IMR-90 (cell line): Measurements from ENCODE around the gene SORD. TPM values are rescaled to one million over a fixed set of nuclear protein-coding genes. Genes with fewer than 3 reads are reported as not detected.

ENCODE experiments used
- ATAC-seq: fragments of 200-7000 bp; cut with Tn5 transposase; 2 replicates; pipeline ENCODE4 v1.9.1; 2020; ENCODE audit warnings: low read depth, mild to moderate bottlenecking, moderate library complexity
- BruUV-seq: library from RNA; stranded (reverse); fragments of 400-500 nt; replicated peaks from 2 replicates; lab custom pipeline; 2021; lab: Mats Ljungman, UMichigan
- CTCF ChIA-PET: fragments of 300-600 bp; formaldehyde crosslinking; extraction: SDS; loops from one replicate; lab custom pipeline; 2021; ENCODE audit warnings: antibody characterized with exemption; lab: Yijun Ruan, JAX
- POLR2A ChIA-PET: fragments of 300-600 bp; sonication (Branson Sonifier 250); formaldehyde crosslinking; loops from one replicate; lab custom pipeline; 2022; ENCODE audit warnings: antibody characterized with exemption; ENCODE audit not compliant: unreplicated experiment; lab: Charles Lee
- DNase-seq: peaks from one replicate; pipeline ENCODE4 v3.0.0; 2013
- H2AFZ ChIP-seq: replicated peaks from 2 replicates; pipeline ENCODE3; 2013; ENCODE audit warnings: low read length, mild to moderate bottlenecking; ENCODE audit not compliant: poor library complexity
- H2AK5ac ChIP-seq: 2 replicates; pipeline ENCODE4 v1.6.1; 2013; ENCODE audit warnings: low read depth, low read length, inconsistent platforms
- H2AK9ac ChIP-seq: replicated peaks from 2 replicates; pipeline ENCODE3; 2013; ENCODE audit warnings: mild to moderate bottlenecking, low read depth, low read length, moderate library complexity; ENCODE audit not compliant: poor library complexity
- H2BK120ac ChIP-seq: 2 replicates; pipeline ENCODE4 v1.6.1; 2013; ENCODE audit warnings: low read depth, low read length, inconsistent platforms
- H2BK15ac ChIP-seq: 3 replicates; pipeline ENCODE4 v1.6.1; 2013; ENCODE audit warnings: low read depth, low read length, inconsistent platforms
- H2BK20ac ChIP-seq: 2 replicates; pipeline ENCODE4 v1.6.1; 2013; ENCODE audit warnings: low read depth, mild to moderate bottlenecking, inconsistent platforms, low read length, moderate library complexity
- H2BK5ac ChIP-seq: 2 replicates; pipeline ENCODE4 v1.6.1; 2013; ENCODE audit warnings: mild to moderate bottlenecking, low read depth, low read length, inconsistent platforms; ENCODE audit not compliant: poor library complexity, severe bottlenecking
- H3K14ac ChIP-seq: replicated peaks from 2 replicates; pipeline ENCODE4 v1.6.1; 2013; ENCODE audit warnings: low read depth, low read length, inconsistent platforms
- H3K18ac ChIP-seq: 2 replicates; pipeline ENCODE4 v1.6.1; 2013; ENCODE audit warnings: low read depth, low read length, control low read depth
- H3K23ac ChIP-seq: 2 replicates; pipeline ENCODE4 v1.6.1; 2013; ENCODE audit warnings: low read depth, low read length, inconsistent platforms
- H3K27ac ChIP-seq: 2 replicates; pipeline ENCODE4 v1.5.1; 2013; ENCODE audit warnings: mild to moderate bottlenecking, control low read depth, low read length; ENCODE audit not compliant: insufficient read depth
- H3K27me3 ChIP-seq: 2 replicates; pipeline ENCODE4 v1.6.1; 2013; ENCODE audit warnings: low read length; ENCODE audit not compliant: control insufficient read depth, insufficient read depth
- H3K36me3 ChIP-seq: 2 replicates; pipeline ENCODE4 v1.6.1; 2013; ENCODE audit warnings: low read length, mixed read lengths; ENCODE audit not compliant: control insufficient read depth, insufficient read depth
- H3K4ac ChIP-seq: 2 replicates; pipeline ENCODE4 v1.6.1; 2013; ENCODE audit warnings: low read depth, low read length, inconsistent platforms
- H3K4me1 ChIP-seq: 2 replicates; pipeline ENCODE4 v1.6.1; 2013; ENCODE audit warnings: low read length, mixed read lengths; ENCODE audit not compliant: control insufficient read depth, insufficient read depth
- H3K4me2 ChIP-seq: 2 replicates; pipeline ENCODE4 v1.6.1; 2013; ENCODE audit warnings: low read depth, mild to moderate bottlenecking, control low read depth, low read length, moderate library complexity
- H3K4me3 ChIP-seq: 2 replicates; pipeline ENCODE4 v1.5.1; 2013; ENCODE audit warnings: low read depth, mild to moderate bottlenecking, control low read depth, low read length, moderate library complexity; ENCODE audit not compliant: insufficient read depth
- H3K56ac ChIP-seq: 2 replicates; pipeline ENCODE4 v1.6.1; 2013; ENCODE audit warnings: low read length, inconsistent platforms; ENCODE audit not compliant: insufficient read depth; ENCODE audit errors: extremely low read depth
- H3K79me1 ChIP-seq, 2 experiments: 2 replicates each; pipeline ENCODE4 v1.6.1; 2013; ENCODE audit warnings: low read length in 2 of 2, inconsistent platforms in 1 of 2, low read depth in 1 of 2
- H3K9ac ChIP-seq: 2 replicates; pipeline ENCODE4 v1.6.1; 2013; ENCODE audit warnings: low read depth, low read length, control low read depth
- H3K9me1 ChIP-seq: 2 replicates; pipeline ENCODE4 v1.6.1; 2013; ENCODE audit warnings: low read length, inconsistent platforms; ENCODE audit not compliant: insufficient read depth
- H3K9me3 ChIP-seq: 2 replicates; pipeline ENCODE4 v1.6.1; 2013; ENCODE audit warnings: low read length; ENCODE audit not compliant: control insufficient read depth, insufficient read depth
- H4K20me1 ChIP-seq: 2 replicates; pipeline ENCODE4 v1.6.1; 2013; ENCODE audit warnings: low read length, inconsistent platforms; ENCODE audit not compliant: insufficient read depth
- H4K5ac ChIP-seq: 2 replicates; pipeline ENCODE4 v1.6.1; 2013; ENCODE audit warnings: mild to moderate bottlenecking, low read depth, low read length, control low read depth
- H4K8ac ChIP-seq, 2 experiments: 2 replicates each; pipeline ENCODE4 v1.6.1; 2013; ENCODE audit warnings: low read depth in 2 of 2, low read length in 2 of 2, control low read depth in 1 of 2, inconsistent platforms in 1 of 2
- H4K91ac ChIP-seq: 2 replicates; pipeline ENCODE4 v1.6.1; 2013; ENCODE audit warnings: low read depth, low read length, inconsistent platforms; ENCODE audit not compliant: insufficient read depth
- BHLHE40 ChIP-seq: fragments of 150-350 bp; IDR thresholded peaks from 2 replicates; pipeline ENCODE4 v1.6.1; 2016; ENCODE audit warnings: mild to moderate bottlenecking, low read depth, low read length
- CEBPB ChIP-seq: IDR thresholded peaks from 2 replicates; pipeline ENCODE4 v1.6.1; 2012; ENCODE audit warnings: low read depth, low read length, improper control_type of control experiment
- CHD1 ChIP-seq: IDR thresholded peaks from 2 replicates; pipeline ENCODE4 v1.6.1; 2012; ENCODE audit warnings: low read depth, low read length, improper control_type of control experiment
- CTCF ChIP-seq: conservative IDR thresholded peaks from 2 replicates; pipeline ENCODE4 v1.5.1; 2012; ENCODE audit warnings: mild to moderate bottlenecking, low read depth, low read length, improper control_type of control experiment
- FOS ChIP-seq: fragments of 150-350 bp; IDR thresholded peaks from 2 replicates; pipeline ENCODE4 v1.6.1; 2016; ENCODE audit warnings: low read depth, low read length
- MAFK ChIP-seq: IDR thresholded peaks from 2 replicates; pipeline ENCODE4 v1.6.1; 2012; ENCODE audit warnings: low read depth, low read length, improper control_type of control experiment
- MAZ ChIP-seq: IDR thresholded peaks from 2 replicates; pipeline ENCODE4 v1.6.1; 2012; ENCODE audit warnings: low read depth, mild to moderate bottlenecking, low read length, improper control_type of control experiment, moderate library complexity, borderline replicate concordance
- MXI1 ChIP-seq: IDR thresholded peaks from 2 replicates; pipeline ENCODE4 v1.6.1; 2012; ENCODE audit warnings: low read depth, mild to moderate bottlenecking, low read length, moderate library complexity, borderline replicate concordance
- NFE2L2 ChIP-seq: fragments of 150-350 bp; IDR thresholded peaks from 2 replicates; pipeline ENCODE4 v1.6.1; 2016; ENCODE audit warnings: low read depth, mild to moderate bottlenecking, low read length
- POLR2A ChIP-seq: IDR thresholded peaks from 2 replicates; pipeline ENCODE4 v1.6.1; 2012; ENCODE audit warnings: mild to moderate bottlenecking, low read depth, low read length
- RAD21 ChIP-seq: IDR thresholded peaks from 2 replicates; pipeline ENCODE4 v1.6.1; 2012; ENCODE audit warnings: low read length, improper control_type of control experiment
- RCOR1 ChIP-seq: IDR thresholded peaks from 2 replicates; pipeline ENCODE4 v1.6.1; 2012; ENCODE audit warnings: mild to moderate bottlenecking, low read length, improper control_type of control experiment; ENCODE audit not compliant: insufficient replicate concordance
- RFX5 ChIP-seq: IDR thresholded peaks from 2 replicates; pipeline ENCODE4 v1.8.0; 2012; ENCODE audit warnings: low read depth, mild to moderate bottlenecking, low read length, moderate library complexity
- SMC3 ChIP-seq: fragments of 150-350 bp; IDR thresholded peaks from 2 replicates; pipeline ENCODE4 v1.6.1; 2016; ENCODE audit warnings: low read depth, mild to moderate bottlenecking, antibody characterized with exemption, low read length, moderate library complexity
- USF2 ChIP-seq: fragments of 150-350 bp; IDR thresholded peaks from 2 replicates; pipeline ENCODE4 v1.6.1; 2017; ENCODE audit warnings: mild to moderate bottlenecking, antibody characterized with exemption, low read length, low read depth
- WGBS, 2 experiments: methylation state at CpG; one replicate each; pipeline versions ENCODE4 v1.1.5 to v1.1.7; 2013; ENCODE audit warnings: missing lambda C conversion rate in 2 of 2; ENCODE audit not compliant: insufficient read length in 1 of 2; ENCODE audit errors: extremely low coverage in 2 of 2; 5-methylcytosine and 5-hydroxymethylcytosine counted together
- dilution Hi-C: fragments of 300-500 bp; cut with HindIII; formaldehyde crosslinking; loops from one replicate; pipeline ENCODE4 v1.14.3; 2018; ENCODE audit warnings: low sequenced_read_pairs; ENCODE audit not compliant: unreplicated experiment
- in situ Hi-C: fragments of 300-500 bp; cut with MboI; formaldehyde crosslinking; loops from 3 replicates; pipeline ENCODE4 v1.14.3; 2019; ENCODE audit warnings: low sequenced_read_pairs, inconsistent platforms, mixed read lengths
- intact Hi-C: fragments of 100-400 bp; cut with micrococcal nuclease; formaldehyde crosslinking; loops from 2 replicates; pipeline ENCODE4 v1.10.0; 2022
- polyA plus RNA-seq, 3 experiments: library from polyadenylated mRNA; depleted of rRNA; stranded (reverse); fragments of >200 nt; gene quantifications; 2 replicates each; pipeline ENCODE4 v1.2.3, GENCODE V29; 2012; ENCODE audit warnings: low replicate concordance in 1 of 3
- total RNA-seq: library from RNA; depleted of rRNA; stranded (reverse); fragments of >200 nt; gene quantifications from 2 replicates; pipeline ENCODE4 v1.2.3, GENCODE V29; 2012
- TF ChIP-seq, protein P1 (sequence below): fragments of 150-350 bp; IDR thresholded peaks from 2 replicates; pipeline ENCODE4 v1.6.1; 2016; ENCODE audit warnings: low read depth, mild to moderate bottlenecking, low read length, moderate library complexity, borderline replicate concordance

SORD gene
- total and polyA plus RNA-seq, 2 of the 4 experiments (the other 2 are of a cell fraction) = 27.6 to 34.2 TPM

DNA sequence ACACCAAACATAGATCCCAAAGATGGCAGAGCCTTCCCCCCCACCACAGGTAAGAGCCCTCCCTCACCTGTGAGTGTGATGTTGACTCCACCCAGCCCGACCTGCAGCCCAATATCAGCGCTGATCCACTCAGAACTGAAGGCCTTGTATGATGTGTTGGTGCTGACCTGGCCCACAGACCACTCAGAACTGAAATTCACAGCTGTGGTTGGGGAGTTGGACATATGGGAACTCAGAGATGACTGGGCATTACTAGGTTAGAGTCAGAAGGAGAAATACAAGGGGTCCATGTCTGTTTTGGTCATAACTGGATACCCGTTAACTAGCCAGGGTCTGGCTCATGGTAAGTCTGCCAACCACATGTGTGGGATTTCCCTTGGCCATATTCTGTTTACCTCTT lies 98.0 kb downstream of the SORD start:
- Histone ChIP-seq H3K27ac (no peak overlapping the region), H4K20me1 (no peaks in the 10 kb centered on the region), H4K5ac (no peak overlapping the region), H2BK5ac (no peak overlapping the region), H3K36me3 (no peaks in the 10 kb centered on the region), H4K8ac (no peak overlapping the region), H3K4me2 (no peak overlapping the region), H3K9me3 (no peaks in the 10 kb centered on the region), H2BK120ac (no peak overlapping the region), H3K4me3 (no peak overlapping the region), H2AFZ (no peak overlapping the region), H3K9me1 (no peaks in the 10 kb centered on the region), H2BK15ac (no peak overlapping the region), H3K4me1 (peaks cover 3% of the 10 kb centered on the region), H3K27me3 (peaks cover 31% of the 10 kb centered on the region), H4K91ac (no peak overlapping the region), H3K79me1 (no peaks in the 10 kb centered on the region), H2AK5ac (no peak overlapping the region), H3K18ac (no peak overlapping the region), H3K4ac (no peak overlapping the region), H3K23ac (no peak overlapping the region), H3K14ac (no peak overlapping the region), H3K9ac (no peak overlapping the region), H2AK9ac (no peak overlapping the region), H2BK20ac (no peak overlapping the region), H3K56ac (no peak overlapping the region)
- TF ChIP-seq, protein P1, sequence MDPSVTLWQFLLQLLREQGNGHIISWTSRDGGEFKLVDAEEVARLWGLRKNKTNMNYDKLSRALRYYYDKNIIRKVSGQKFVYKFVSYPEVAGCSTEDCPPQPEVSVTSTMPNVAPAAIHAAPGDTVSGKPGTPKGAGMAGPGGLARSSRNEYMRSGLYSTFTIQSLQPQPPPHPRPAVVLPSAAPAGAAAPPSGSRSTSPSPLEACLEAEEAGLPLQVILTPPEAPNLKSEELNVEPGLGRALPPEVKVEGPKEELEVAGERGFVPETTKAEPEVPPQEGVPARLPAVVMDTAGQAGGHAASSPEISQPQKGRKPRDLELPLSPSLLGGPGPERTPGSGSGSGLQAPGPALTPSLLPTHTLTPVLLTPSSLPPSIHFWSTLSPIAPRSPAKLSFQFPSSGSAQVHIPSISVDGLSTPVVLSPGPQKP = no peak
- TF ChIP-seq USF2 (no peak), MAZ (no peak), FOS (no peak), MAFK (no peak), NFE2L2 (no peak), CEBPB (no peak), BHLHE40 (no peak), CHD1 (no peak), POLR2A (no peak), RFX5 (no peak), RCOR1 (no peak), CTCF (no peak), MXI1 (no peak), RAD21 (no peak), SMC3 (no peak)
- ChIA-PET POLR2A (no interaction called here), CTCF (no interaction called here)
- WGBS, 2 experiments = no CpG with 5 or more reads among the region's 3 CpGs
- intact Hi-C loops = no loop called here
- no peak for ATAC-seq
- dilution Hi-C loops = no loop called here
- in situ Hi-C loops = no loop called here
- BruUV-seq = no TSS peak
- no peak for DNase-seq
